HepG2 (cell line): ENCODE measurements around the gene GPR55. TPM values are rescaled to one million over a fixed set of nuclear protein-coding genes. Genes with fewer than 3 reads are reported as not detected.

Source experiments
- ATAC-seq: fragments of 200-7000 bp; cut with Tn5 transposase; 3 replicates; pipeline ENCODE4 v1.9.1; 2020; ENCODE audit warnings: mild to moderate bottlenecking, moderate library complexity
- BruUV-seq: library from RNA; stranded (reverse); fragments of 400-500 nt; replicated peaks from 2 replicates; lab custom pipeline; 2021; lab: Mats Ljungman, UMichigan
- CTCF ChIA-PET: fragments of 300-600 bp; formaldehyde crosslinking; extraction: SDS; loops from one replicate; lab custom pipeline; 2021; ENCODE audit warnings: low total read pairs, inconsistent platforms, low intra/inter-chr PET ratio; lab: Yijun Ruan, JAX
- POLR2A ChIA-PET: fragments of 350-600 bp; sonication (Branson Sonifier 250); formaldehyde crosslinking; loops from one replicate; lab custom pipeline; 2020; ENCODE audit warnings: antibody characterized with exemption, inconsistent platforms; lab: Yijun Ruan, JAX
- DNase-seq: peaks from one replicate; pipeline ENCODE4 v3.0.0-alpha.2; 2015; ENCODE audit warnings: low spot score
- FAIRE-seq: peaks from 3 replicates; lab custom pipeline; 2011; peaks lifted over from hg19 to GRCh38; lab: Jason Lieb, UNC
- H2AFZ ChIP-seq: one replicate; pipeline ENCODE4 v1.6.1; 2011; ENCODE audit warnings: low read length, inconsistent platforms
- H3K27ac ChIP-seq: fragments of 300-600 bp; 3 replicates; pipeline ENCODE4 v1.8.0; 2011; ENCODE audit warnings: mixed run types, mild to moderate bottlenecking, mixed read lengths, low read length, inconsistent platforms; ENCODE audit not compliant: insufficient read depth; ENCODE audit errors: extremely low read length
- H3K27me3 ChIP-seq, 2 experiments: fragments of 200-600 bp in 1 of 2; 2 replicates in 1 of 2; 3 replicates in 1 of 2; pipeline versions ENCODE4 v1.6.0 to v1.8.0; 2011; ENCODE audit warnings: low read length in 2 of 2, mild to moderate bottlenecking in 2 of 2, moderate library complexity in 2 of 2, inconsistent platforms in 1 of 2; ENCODE audit not compliant: insufficient read depth in 2 of 2, control insufficient read depth in 1 of 2
- H3K36me3 ChIP-seq, 2 experiments: fragments of 200-600 bp in 1 of 2; replicated peaks in 1 of 2; 2 replicates in 1 of 2; 3 replicates in 1 of 2; pipeline versions ENCODE4 v1.5.1 to v1.8.0; 2011; ENCODE audit warnings: low read length in 2 of 2, inconsistent platforms in 1 of 2; ENCODE audit not compliant: insufficient read depth in 2 of 2, control insufficient read depth in 1 of 2
- H3K4me1 ChIP-seq: 2 replicates; pipeline ENCODE4 v1.5.1; 2012; ENCODE audit warnings: low read length, inconsistent platforms; ENCODE audit not compliant: insufficient read depth
- H3K4me2 ChIP-seq: 2 replicates; pipeline ENCODE4 v1.6.0; 2011; ENCODE audit warnings: low read depth, low read length, inconsistent platforms
- H3K4me3 ChIP-seq, 3 experiments: fragments of 200-600 bp in 1 of 3; sonication (generic), shearing (Covaris generic) in 1 of 3; replicated peaks in 1 of 3; 2 replicates each; pipeline ENCODE4 v1.5.1; 2011 to 2016; ENCODE audit warnings: low read length in 3 of 3, inconsistent platforms in 2 of 3, low read depth in 2 of 3, mild to moderate bottlenecking in 2 of 3, control low read depth in 1 of 3, mixed read lengths in 1 of 3; ENCODE audit not compliant: insufficient read depth in 1 of 3
- H3K79me2 ChIP-seq: one replicate; pipeline ENCODE4 v1.6.1; 2011; ENCODE audit warnings: low read length, inconsistent platforms; ENCODE audit not compliant: insufficient read depth
- H3K9ac ChIP-seq: 2 replicates; pipeline ENCODE4 v1.6.0; 2011; ENCODE audit warnings: mild to moderate bottlenecking, low read depth, low read length, inconsistent platforms; ENCODE audit not compliant: insufficient read depth
- H3K9me3 ChIP-seq: 2 replicates; pipeline ENCODE4 v1.5.1; 2012; ENCODE audit warnings: mild to moderate bottlenecking, low read length
- H4K20me1 ChIP-seq: 2 replicates; pipeline ENCODE4 v1.6.0; 2011; ENCODE audit warnings: inconsistent platforms, mild to moderate bottlenecking, low read length, moderate library complexity; ENCODE audit not compliant: insufficient read depth
- ETV5 ChIP-seq: IDR thresholded peaks from 2 replicates; pipeline ENCODE4 v1.6.1; 2018; ENCODE audit warnings: missing biosample characterization, missing genetic modification reagents, inconsistent platforms, borderline replicate concordance
- NCOA2 ChIP-seq: sonication (generic); formaldehyde crosslinking; IDR thresholded peaks from 2 replicates; pipeline ENCODE4 v1.8.0; 2022; ENCODE audit warnings: inconsistent platforms
- SALL1 ChIP-seq: sonication (generic); formaldehyde crosslinking; IDR thresholded peaks from 2 replicates; pipeline ENCODE4 v1.8.0; 2022; ENCODE audit warnings: mild to moderate bottlenecking, missing genetic modification reagents
- TIGD3 ChIP-seq: sonication (generic); formaldehyde crosslinking; IDR thresholded peaks from 2 replicates; pipeline ENCODE4 v1.5.1; 2020; ENCODE audit warnings: mild to moderate bottlenecking, missing genetic modification reagents, borderline replicate concordance
- ZNF3 ChIP-seq: IDR thresholded peaks from 2 replicates; pipeline ENCODE4 v1.7.0; 2017; ENCODE audit warnings: inconsistent platforms
- ZNF367 ChIP-seq: sonication (generic); formaldehyde crosslinking; IDR thresholded peaks from 2 replicates; pipeline ENCODE4 v1.4.0; 2020; ENCODE audit warnings: missing genetic modification reagents, borderline replicate concordance
- ZNF75D ChIP-seq: sonication (generic); formaldehyde crosslinking; IDR thresholded peaks from 2 replicates; pipeline ENCODE4 v1.8.1; 2023; ENCODE audit warnings: missing genetic modification reagents, mild to moderate bottlenecking, borderline replicate concordance
- ZNF792 ChIP-seq: IDR thresholded peaks from 2 replicates; pipeline ENCODE4 v1.6.1; 2016
- WGBS: methylation state at CpG from one replicate; pipeline ENCODE4 v1.1.6; 2017; ENCODE audit warnings: low lambda C conversion rate; 5-methylcytosine and 5-hydroxymethylcytosine counted together
- in situ Hi-C: cut with HindIII; loops from 2 replicates; pipeline ENCODE4 v1.10.0; 2017; ENCODE audit warnings: low pct_unique_long_range_greater_than_20kb; ENCODE audit not compliant: extremely low pct_ligation_motif_present
- intact Hi-C: fragments of 100-400 bp; cut with micrococcal nuclease; formaldehyde crosslinking; loops from one replicate; pipeline ENCODE4 v1.10.0; 2022; ENCODE audit not compliant: unreplicated experiment
- polyA plus RNA-seq, 8 experiments: library from polyadenylated mRNA; depleted of rRNA in 3 of 8; stranded (reverse) in 7 of 8; unstranded in 1 of 8; fragments of >200 nt; fragmentation: Illumina TruSeq in 4 of 8; extraction: Trizol in 4 of 8; gene quantifications; 2 replicates each; pipeline versions ENCODE4 v1.2.1 to v1.2.3, GENCODE V29; 2011 to 2016; ENCODE audit warnings: low read depth in 4 of 8, missing spikeins in 1 of 8, mixed read lengths in 1 of 8; ENCODE audit not compliant: insufficient read depth in 1 of 8
- total RNA-seq, 5 experiments: library from RNA; depleted of rRNA; stranded (reverse); fragments of >200 nt; fragmentation: Illumina TruSeq; extraction: Trizol; gene quantifications; 2 replicates each; pipeline ENCODE4 v1.2.3, GENCODE V29; 2016; ENCODE audit warnings: low read depth in 1 of 5
- TF ChIP-seq, protein P1 (sequence below): IDR thresholded peaks from 2 replicates; pipeline ENCODE4 v1.6.1; 2016; ENCODE audit warnings: low read depth, control low read depth
- TF ChIP-seq, protein P2 (sequence below), 2 experiments: IDR thresholded peaks; 2 replicates each; pipeline ENCODE4 v1.6.1; 2011 to 2012; ENCODE audit warnings: low read length in 2 of 2, borderline replicate concordance in 1 of 2, low read depth in 1 of 2, mild to moderate bottlenecking in 1 of 2, moderate library complexity in 1 of 2
- TF ChIP-seq, protein P3 (sequence below): sonication (generic); formaldehyde crosslinking; conservative IDR thresholded peaks from 2 replicates; pipeline ENCODE4 v1.4.0; 2020; ENCODE audit warnings: missing genetic modification reagents
- TF ChIP-seq, protein P4 (sequence below): sonication (generic); formaldehyde crosslinking; IDR thresholded peaks from 2 replicates; pipeline ENCODE4 v1.5.0; 2020; ENCODE audit warnings: missing genetic modification reagents

The GPR55 gene
- total and polyA plus RNA-seq, 2 of the 13 experiments (the other 11 are each of a cell fraction or from before 2014, with no cell fraction given) = not detected

DNA sequence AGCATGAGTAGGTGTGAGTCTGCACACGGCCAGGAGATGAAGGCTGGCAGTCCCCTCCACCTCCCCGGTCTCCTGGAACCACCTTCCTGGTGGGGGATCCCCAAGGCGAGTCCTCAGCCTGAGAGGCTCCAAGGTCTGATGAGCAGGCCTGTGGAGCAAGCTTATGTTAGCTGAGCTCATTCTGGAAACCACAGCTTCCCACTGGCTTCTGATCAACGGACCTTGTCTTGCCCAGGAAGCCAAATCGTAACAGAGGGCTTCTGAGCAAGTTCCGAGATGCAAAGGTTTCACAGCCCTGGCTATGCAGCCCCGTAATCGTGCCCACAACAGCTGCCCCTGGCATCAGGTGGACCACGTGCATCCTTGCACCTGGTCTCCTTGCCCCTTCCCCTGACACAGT lies 28.8 kb upstream of the GPR55 start (continued):
- TF ChIP-seq, protein P1, sequence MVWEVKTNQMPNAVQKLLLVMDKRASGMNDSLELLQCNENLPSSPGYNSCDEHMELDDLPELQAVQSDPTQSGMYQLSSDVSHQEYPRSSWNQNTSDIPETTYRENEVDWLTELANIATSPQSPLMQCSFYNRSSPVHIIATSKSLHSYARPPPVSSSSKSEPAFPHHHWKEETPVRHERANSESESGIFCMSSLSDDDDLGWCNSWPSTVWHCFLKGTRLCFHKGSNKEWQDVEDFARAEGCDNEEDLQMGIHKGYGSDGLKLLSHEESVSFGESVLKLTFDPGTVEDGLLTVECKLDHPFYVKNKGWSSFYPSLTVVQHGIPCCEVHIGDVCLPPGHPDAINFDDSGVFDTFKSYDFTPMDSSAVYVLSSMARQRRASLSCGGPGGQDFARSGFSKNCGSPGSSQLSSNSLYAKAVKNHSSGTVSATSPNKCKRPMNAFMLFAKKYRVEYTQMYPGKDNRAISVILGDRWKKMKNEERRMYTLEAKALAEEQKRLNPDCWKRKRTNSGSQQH (CRISPR knock-in tag) = no peak
- TF ChIP-seq, all 625 proteins: peak for 0

DNA sequence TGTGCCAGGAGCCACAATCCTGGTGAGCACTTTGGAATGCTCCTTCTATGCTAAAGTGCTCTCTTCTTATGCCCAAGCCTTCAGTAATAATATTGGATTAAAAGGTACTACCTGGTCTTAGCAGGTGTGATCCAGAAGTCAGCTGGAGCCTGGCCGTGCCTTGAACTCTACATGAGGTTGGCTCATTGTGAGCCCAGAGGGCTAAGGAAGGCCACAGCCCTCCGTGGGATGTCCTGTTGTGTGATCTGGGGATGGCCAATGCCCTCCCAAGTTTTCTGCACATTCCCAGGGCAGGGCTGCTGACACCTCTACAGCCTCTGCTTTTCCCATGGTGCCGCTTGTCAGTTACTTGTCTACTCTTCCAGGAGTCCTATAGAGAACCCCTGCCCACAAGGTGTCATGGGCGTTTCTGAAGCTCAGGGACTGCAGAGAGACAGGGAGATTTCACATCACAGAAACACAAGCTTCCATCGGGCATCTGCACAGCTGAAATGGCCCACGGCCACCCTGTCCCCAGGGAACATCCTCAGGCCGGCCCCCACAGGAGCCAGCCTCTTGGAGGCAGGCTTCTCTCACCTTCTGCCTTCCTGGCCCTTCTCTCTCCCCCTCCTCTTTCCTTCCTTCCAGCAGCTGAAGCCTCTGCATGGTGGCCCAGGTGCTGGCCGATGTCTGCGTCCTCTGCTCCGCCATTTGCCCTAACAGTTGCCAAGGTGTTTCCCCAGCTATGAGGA lies 27.3 kb upstream of the GPR55 start:
- H3K27ac ChIP-seq = no peak overlapping the region
- FAIRE-seq = no peak
- no peaks in the 10 kb centered on the region for H3K36me3 ChIP-seq
- H3K27me3 ChIP-seq = peaks cover 7 to 41% of the 10 kb centered on the region in 2 experiments; a peak in 4 of 5 replicates
- H3K4me1 ChIP-seq = no peaks in the 10 kb centered on the region
- no peaks in the 10 kb centered on the region for H4K20me1 ChIP-seq
- WGBS = 43% methylated on average over 10 of the region's 10 CpGs
- ChIA-PET POLR2A (no interaction called here), CTCF (no interaction called here)
- intact Hi-C loops (loop anchor here (10.0 kb wide), 1 partner anchor 458 kb away; no protein-coding TSS in a partner anchor), in situ Hi-C loops (no loop called here)
- no peak overlapping the region for H2AFZ ChIP-seq
- DNase-seq = no peak
- no peak overlapping the region for H3K9ac ChIP-seq
- H3K79me2 ChIP-seq = no peaks in the 10 kb centered on the region
- no peak for ATAC-seq
- no peaks in the 10 kb centered on the region for H3K9me3 ChIP-seq
- BruUV-seq = no TSS peak
- H3K4me2 ChIP-seq = no peak overlapping the region
- H3K4me3 ChIP-seq = no peak overlapping the region
- no peak for TF ChIP-seq ZNF367 (CRISPR knock-in tag)
- TF ChIP-seq NCOA2 (CRISPR knock-in tag) = no peak
- TF ChIP-seq, protein P2, sequence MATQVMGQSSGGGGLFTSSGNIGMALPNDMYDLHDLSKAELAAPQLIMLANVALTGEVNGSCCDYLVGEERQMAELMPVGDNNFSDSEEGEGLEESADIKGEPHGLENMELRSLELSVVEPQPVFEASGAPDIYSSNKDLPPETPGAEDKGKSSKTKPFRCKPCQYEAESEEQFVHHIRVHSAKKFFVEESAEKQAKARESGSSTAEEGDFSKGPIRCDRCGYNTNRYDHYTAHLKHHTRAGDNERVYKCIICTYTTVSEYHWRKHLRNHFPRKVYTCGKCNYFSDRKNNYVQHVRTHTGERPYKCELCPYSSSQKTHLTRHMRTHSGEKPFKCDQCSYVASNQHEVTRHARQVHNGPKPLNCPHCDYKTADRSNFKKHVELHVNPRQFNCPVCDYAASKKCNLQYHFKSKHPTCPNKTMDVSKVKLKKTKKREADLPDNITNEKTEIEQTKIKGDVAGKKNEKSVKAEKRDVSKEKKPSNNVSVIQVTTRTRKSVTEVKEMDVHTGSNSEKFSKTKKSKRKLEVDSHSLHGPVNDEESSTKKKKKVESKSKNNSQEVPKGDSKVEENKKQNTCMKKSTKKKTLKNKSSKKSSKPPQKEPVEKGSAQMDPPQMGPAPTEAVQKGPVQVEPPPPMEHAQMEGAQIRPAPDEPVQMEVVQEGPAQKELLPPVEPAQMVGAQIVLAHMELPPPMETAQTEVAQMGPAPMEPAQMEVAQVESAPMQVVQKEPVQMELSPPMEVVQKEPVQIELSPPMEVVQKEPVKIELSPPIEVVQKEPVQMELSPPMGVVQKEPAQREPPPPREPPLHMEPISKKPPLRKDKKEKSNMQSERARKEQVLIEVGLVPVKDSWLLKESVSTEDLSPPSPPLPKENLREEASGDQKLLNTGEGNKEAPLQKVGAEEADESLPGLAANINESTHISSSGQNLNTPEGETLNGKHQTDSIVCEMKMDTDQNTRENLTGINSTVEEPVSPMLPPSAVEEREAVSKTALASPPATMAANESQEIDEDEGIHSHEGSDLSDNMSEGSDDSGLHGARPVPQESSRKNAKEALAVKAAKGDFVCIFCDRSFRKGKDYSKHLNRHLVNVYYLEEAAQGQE (IDR thresholded peaks at IDR 0.05; ENCODE audit: borderline replicate concordance in 1 of 2, low read depth in 1 of 2, low read length in 2 of 2) = no peak
- no peak for TF ChIP-seq ZNF792 (CRISPR knock-in tag)
- no peak for TF ChIP-seq ETV5 (CRISPR knock-in tag)
- TF ChIP-seq, protein P3, sequence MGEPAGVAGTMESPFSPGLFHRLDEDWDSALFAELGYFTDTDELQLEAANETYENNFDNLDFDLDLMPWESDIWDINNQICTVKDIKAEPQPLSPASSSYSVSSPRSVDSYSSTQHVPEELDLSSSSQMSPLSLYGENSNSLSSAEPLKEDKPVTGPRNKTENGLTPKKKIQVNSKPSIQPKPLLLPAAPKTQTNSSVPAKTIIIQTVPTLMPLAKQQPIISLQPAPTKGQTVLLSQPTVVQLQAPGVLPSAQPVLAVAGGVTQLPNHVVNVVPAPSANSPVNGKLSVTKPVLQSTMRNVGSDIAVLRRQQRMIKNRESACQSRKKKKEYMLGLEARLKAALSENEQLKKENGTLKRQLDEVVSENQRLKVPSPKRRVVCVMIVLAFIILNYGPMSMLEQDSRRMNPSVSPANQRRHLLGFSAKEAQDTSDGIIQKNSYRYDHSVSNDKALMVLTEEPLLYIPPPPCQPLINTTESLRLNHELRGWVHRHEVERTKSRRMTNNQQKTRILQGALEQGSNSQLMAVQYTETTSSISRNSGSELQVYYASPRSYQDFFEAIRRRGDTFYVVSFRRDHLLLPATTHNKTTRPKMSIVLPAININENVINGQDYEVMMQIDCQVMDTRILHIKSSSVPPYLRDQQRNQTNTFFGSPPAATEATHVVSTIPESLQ (CRISPR knock-in tag) = no peak
- TF ChIP-seq ZNF75D (CRISPR knock-in tag) = no peak
- no peak for TF ChIP-seq SALL1 (CRISPR knock-in tag)
- no peak for TF ChIP-seq ZNF3
- no peak for TF ChIP-seq TIGD3
- TF ChIP-seq, protein P4, sequence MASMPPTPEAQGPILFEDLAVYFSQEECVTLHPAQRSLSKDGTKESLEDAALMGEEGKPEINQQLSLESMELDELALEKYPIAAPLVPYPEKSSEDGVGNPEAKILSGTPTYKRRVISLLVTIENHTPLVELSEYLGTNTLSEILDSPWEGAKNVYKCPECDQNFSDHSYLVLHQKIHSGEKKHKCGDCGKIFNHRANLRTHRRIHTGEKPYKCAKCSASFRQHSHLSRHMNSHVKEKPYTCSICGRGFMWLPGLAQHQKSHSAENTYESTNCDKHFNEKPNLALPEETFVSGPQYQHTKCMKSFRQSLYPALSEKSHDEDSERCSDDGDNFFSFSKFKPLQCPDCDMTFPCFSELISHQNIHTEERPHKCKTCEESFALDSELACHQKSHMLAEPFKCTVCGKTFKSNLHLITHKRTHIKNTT = no peak
